ENCODE measurements around the gene POC1B.
"Not testable (repeated sequence)": the region's sequence is repeated elsewhere in the genome, so short reads cannot be mapped to it uniquely, and the experiment has no call there.

The POC1B gene

DNA sequence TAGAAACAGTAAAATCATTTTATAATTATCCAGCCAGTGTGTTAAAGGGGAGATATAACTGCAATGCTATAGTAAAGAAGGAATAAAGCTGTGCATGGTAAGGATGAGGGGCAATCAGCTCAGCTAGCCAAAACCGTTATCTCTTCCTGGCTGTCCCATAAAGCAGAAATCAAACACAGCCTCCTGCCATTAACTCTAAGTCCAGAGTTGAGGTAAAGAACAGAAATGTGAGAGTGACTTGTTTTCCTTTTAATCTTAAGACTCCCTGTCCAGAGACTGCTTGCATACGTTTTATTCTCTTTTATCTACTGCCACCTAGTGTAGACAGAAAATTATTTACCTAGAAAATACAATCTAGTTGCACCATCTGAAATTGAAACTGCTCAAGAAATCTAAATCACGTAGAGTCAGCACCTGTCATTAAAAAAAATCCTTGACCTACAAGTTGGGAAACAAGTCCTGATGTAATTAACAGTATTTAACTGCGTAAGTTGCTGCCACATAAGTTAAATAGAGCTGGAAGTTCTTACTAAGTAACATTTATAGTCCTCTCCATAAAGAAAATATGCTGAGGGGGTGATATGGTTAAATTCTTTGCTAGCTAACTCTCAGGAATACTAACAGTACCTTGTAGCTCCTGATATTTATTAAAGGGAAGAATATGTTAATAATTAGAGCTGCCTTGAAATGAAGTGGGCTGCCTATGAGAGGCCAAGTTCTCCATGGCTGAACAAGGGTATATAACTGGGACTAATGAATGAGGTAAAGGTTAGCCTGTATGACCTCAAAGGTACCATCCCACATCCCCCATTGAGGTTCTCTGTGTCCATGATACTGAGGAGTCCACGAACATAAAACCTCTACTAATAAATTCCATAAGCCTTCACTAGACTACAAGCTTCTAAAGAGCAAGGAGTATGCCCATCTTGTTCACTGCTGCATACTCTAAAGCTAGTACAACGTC is 63.9 kb downstream of the POC1B start:
- DNase-seq, result peak; percentile 74

DNA sequence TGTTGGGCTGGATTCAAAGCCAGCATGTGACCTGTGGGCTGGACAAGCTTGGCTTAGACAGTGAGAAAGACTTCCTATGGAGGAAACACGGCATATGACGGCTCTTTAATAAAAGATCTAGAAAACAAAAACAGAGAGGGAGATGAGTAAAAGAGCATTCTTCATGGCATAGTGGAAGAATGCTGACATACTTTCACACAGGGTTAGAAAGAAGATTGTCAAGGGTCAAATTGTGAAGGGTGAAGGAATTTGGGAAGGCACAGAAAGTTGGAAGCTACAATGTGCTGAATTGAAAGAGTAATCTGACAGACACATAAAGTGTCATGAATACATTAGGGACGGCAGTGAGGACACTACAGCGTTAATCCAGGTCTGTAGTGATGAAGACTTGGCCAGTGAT is 64.7 kb downstream of the POC1B start:
- no peak for DNase-seq

DNA sequence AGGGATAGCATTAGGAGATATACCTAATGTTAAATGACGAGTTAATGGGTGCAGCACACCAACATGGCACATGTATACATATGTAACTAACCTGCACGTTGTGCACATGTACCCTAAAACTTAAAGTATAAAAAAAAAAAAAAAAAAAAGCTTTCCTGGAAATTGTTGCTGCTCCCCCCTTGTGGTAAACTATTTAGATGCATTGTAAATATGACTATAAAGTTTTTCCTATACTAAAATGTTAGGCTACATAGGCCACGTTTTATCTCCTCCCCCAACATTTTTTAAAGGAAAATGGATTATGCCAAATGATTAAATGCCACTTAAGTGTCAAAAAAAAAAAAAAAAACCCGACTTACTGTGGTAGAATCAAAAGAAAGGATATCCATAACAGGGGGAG is 66.6 kb downstream of the POC1B start:
- DNase-seq, result not testable (repeated sequence)

DNA sequence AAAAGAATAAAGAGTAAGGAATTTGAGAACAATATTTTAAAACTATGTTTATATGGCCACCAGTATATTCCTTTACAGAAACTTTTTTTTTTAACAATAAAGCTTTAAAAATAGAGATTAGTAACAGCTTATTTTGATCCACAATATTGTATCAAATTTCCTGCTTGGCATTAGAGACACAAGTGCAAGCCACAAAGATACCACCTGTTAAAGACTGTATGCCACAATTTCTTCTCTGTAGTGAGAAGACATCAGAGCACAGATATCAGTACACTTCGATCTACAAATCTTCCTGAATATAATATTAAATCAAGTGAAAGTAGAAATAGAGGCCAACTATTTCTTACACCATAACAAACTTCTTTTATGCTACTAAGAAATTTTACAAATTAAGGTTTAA is 69.3 kb downstream of the POC1B start:
- DNase-seq, result no peak

DNA sequence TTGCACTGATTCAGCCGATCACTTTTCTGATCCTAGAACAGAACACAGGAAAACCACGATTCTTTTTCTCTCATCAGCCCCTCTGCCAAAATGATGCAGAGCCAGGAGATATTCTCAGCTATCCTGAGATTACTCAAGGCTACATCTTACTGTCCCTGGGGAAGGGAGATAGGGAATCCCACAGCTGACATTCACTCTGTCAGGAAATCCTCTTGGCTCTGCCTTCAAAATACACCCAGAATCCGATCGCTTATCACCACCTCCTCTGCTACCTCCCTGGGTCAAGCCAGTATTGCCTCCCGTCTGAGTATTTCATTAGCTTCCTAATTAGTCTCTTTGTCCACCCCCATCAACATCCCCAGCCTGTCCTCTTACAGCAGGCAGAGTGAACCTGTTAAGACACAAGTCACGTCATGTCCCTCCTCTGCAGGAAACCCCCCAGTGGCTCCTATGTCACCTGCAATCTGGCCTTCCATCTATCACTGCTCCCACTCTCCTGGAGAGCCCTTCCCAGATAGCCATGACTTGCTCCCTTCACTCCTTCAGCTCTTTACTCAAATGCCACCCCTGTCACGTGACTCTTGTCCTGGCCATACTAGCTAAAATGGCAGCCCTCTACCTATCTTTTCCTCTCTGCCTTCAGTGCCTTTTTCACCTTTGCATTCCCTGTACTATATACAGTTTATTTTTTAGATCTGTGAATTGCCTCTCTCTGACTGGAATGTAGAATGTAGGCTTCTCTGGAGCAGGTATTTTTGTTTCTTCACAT is 71.6 kb downstream of the POC1B start:
- DNase-seq, result no peak

DNA sequence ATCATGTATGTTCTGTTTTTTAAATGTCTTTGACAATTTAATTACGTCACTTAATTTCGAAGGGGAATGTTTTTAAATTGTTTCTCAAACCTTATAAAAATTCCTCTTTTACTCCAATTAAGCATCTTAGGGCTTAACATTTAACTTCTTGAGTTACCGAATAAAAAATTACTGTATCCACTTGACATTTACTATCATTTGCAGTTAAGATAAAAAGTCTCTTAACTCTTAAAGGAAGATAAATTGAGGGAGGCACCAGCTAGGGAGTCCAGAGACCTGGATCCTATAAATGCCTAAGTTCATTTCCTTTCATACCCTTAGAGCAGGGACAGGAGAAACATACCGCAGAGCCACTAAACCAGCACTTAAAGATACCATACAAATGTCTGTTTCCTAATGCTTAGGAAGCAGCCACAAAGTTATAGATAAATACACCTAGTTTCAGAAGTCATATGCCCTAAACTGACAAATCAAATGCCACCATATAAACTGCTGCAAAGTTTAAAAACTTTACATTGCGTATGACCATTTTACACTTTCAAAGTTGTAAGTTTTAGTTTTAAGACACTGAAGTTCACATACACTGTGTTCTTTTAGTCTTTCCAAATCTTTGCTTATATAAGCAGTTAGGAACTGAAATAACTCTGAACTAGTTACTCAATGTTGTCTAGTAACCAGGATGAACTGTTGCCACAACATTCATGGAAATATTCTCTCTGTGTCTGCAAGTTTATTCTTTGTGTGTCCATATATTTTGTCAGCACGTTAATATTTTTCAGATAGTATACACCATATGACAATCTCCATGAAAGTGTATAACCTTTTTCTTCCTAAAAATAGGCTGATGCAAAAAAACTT is 72.5 kb downstream of the POC1B start:
- DNase-seq, result no peak

DNA sequence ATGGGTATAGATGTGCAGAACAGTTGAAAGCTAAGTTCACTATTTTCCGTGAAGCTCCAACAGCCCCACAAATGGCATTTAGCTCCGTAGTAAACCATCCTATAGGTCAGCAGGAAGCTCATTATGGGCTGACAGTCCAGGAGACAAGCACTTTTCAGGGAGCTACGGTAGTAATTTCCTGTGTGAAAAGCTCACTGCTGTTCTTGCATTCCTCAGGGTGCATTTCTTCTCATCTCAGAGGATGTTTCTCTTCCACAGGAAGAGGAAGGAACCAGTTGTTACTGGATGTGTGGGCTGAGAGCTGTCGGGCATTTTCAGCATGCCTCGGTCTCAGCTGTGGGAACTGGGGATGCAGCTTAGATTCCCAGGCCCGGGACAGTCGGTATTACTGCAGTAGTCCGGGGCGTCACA is 74.0 kb downstream of the POC1B start:
- DNase-seq, result no peak

DNA sequence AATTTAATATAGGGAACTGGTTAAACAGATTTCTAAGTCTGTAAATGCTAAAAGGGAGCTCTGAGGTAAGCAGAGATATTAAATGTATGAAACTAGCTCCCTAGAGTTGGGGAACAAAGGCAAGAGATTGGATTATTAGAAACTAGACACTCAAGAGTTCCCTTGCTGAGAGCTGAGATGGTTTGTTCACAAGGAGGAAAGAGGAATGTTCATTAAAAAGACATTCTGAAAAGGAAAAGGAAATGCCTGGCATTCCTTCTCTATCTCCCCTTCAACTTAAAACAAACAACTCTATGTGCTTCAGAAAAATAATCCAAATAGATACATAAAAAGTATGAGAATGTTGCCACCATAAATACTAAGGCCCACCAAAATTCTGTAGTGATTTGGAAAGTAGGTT is 74.9 kb downstream of the POC1B start:
- no peak for DNase-seq

DNA sequence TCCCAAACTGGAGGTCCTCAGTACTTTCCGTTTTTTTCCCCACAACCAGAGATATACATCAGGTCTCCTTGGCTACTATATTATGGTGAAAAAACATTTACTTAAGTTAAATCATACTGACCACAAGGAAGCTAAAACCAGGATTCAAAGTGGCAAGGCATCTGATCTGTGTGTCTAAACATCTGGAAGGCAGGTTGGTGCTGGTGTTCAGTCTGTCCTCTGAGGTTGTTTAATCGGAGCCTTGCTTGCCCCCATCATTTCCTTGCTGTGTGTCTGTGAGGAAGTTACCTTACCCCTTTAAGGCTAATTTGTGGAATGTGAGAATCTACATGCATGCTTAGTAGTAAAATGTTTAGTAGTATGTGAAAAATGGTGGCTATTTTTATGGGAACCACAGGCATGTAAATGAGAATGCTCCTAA is 76.9 kb downstream of the POC1B start:
- no peak for DNase-seq

DNA sequence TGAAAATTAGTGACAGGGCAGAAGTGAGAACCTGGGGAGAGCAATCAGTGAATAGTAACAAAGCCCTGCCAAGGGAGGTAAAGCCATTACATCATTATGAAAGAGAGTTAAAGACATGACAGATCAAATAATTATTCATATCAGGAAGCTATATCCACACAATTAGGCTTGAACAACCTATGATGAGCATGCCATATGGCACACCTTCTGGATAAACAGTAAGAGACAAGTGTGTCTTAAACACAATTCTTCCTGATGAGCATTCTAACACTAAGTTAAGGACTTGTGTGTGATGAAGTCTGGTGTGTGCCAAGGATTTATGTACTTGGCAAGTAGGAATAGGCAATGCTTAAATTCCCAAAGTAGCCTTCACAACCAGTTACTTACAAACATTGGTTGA is 77.3 kb downstream of the POC1B start:
- DNase-seq, result no peak

DNA sequence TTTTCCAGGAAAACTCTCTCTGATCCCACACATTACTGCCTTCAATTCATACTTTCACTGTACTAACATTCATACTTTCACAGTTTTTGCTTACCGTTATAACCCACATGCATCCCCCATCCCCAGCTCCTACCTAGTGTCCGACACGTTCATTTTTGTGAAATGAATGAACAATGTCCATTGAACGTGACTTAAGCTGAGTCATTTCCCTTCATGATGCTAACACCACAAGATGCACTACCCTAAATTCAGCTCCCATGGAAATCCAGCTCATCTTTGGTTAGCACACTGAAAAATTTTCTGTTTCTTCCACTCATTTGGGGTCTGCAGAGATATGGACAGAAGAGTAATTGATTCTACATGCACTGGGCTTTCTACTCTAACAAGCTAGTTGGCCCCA is 85.9 kb downstream of the POC1B start:
- no peak for DNase-seq

DNA sequence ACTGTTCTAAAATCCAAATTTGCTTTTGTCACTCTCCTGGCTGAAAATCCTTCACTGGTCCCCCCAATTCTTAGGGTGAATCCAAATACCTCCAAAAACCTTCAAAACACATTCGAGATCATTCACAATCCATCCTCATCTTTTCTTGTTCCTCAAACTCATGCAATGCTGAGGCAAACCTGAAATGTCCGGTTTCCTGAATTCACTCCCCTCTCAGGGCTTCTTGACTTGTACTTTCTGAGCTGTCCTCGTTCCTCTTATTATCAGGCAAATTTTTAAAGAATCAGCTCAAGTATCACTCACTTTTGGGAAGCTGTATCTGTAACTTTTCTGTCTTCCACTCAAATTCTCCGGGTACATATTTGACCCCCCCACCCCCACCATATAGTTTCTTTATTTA is 88.6 kb downstream of the POC1B start:
- DNase-seq, result no peak

DNA sequence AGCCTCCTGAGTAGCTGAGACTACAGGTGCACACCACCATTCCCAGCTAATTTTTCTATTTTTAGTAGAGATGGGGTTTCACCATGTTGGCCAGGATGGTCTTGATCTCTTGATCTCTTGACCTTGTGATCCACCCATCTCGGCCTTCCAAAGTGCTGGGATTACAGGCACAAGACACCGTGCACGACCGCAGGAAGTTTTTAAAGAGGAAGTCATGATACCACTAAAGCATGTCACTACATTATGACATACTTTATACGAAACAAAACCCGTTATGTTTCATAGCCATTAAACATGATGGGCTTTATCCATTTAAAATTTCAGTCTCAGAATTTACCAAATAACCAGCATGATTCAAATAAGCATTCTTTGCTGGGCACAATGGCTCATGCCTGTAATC is 89.8 kb downstream of the POC1B start:
- DNase-seq, result no peak

DNA sequence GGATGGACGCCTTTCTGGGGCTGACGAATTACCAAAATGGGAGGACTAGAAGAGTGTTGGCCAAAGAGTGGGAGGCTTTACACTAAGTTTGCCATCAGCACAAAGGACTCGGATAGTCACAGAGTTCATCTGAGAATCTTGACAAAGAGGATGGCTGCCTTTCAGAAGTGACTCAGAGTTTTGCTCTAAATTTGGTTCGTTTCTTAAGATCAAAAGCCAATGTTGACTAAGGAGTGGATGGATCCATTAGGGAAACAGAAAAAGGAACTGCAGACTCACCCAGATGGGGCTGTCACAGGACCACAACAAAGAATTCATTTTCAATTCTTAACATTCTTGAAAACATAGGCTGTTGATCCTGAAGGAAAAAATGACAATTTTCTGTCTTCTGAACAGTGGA is 92.2 kb downstream of the POC1B start:
- no peak for DNase-seq

DNA sequence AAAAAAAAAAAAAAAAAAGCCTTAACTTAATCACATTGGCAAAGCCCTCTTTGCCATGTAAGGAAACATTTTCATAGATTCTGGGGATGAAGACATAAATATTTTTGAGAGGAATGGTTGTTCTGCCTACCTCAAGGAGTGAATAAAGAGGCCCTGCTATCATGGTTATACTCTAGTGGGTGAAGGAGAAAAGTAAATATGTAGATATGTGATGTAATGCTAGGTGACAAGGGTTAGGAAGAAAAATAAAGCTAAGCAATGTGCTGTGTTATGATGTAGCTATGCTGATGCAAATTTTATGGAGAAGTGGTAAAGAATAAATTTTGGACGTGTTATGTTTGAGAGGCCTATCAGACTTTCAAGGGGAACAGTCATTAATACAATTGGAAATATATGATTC is 93.5 kb downstream of the POC1B start:
- DNase-seq, result no peak

DNA sequence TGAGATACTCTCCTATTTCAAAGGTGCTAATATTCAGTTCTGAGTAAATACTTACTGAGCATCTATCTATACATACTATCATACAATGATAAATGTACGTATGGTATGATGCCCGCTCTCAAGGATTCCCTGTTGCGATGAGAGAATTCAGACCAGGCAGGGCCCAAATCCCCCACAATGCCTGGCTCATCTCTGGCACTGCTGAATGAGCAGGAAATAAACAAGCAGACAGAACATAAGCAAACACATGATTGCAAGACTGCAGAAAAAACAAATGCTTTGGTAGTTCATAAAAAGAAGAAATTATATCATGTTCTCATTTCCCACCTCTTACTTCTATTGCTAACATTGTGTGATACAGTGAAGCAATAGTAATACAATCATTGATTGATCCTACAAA is 96.3 kb downstream of the POC1B start:
- DNase-seq, result no peak

DNA sequence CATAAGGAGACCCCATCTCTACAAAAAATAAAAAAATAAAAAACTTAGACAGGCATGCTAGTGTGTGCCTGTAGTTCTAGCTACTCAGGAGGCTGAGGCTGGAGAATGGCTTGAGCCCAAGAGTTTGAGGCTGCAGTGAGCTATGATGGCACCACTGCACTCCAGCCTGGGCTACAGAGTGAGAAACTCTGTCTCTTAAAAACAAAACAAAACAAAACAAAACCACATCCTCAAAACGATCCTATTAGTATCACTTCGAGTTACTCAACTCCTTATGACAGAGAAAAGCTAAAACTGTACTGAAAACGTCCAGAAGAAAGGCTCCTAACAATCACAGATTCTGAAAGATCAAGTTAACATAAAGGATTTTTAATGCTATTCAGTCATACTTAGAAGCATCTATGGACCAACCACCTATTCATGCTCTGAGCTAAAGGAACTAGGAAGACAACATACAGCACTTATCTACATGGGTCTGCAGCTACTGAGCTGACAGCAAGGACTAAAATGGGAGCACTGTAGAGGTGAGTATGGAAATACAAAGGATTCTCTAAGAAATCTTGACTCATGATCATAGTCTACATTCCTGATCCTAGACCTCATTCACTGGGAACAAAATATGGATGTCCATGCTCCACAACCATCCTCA is 98.2 kb downstream of the POC1B start:
- DNase-seq, result no peak

DNA sequence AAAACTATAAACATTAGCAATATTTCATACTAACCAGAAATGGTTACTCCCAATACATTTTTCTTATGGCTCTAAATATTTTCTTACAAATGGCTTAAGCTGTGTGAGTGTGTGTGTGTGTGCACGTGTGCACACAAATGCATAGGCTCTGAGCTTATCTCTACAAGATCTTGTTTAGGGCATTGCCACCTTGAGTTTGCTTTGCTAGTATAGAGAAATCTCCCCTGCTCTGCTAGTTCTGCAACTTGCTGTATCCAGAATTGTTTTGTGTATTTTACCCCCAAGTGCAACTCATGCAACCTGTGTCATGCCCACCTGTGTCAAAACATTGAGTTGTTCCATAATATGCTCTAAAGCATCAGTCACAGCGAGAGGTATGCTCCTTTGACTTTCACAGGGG is 101.0 kb downstream of the POC1B start:
- DNase-seq, result no peak

DNA sequence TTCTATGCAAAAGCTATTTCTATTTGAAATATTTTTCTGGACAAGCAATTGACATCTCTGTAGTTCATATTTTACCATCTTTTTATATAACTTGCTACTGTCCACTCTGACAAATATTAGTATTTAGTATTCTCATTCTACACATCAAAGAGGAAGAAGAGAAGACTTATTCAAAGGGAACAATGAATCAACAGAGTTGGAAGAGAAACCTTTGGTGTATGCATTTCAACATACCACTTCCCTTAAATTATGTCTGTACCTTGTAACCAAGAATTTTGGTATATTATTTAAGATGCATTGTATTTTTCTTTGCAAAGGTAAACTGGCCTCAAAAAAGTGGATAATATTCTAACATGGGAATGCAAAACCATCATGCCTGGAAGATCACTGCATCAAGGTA is 101.5 kb downstream of the POC1B start:
- DNase-seq, result no peak

DNA sequence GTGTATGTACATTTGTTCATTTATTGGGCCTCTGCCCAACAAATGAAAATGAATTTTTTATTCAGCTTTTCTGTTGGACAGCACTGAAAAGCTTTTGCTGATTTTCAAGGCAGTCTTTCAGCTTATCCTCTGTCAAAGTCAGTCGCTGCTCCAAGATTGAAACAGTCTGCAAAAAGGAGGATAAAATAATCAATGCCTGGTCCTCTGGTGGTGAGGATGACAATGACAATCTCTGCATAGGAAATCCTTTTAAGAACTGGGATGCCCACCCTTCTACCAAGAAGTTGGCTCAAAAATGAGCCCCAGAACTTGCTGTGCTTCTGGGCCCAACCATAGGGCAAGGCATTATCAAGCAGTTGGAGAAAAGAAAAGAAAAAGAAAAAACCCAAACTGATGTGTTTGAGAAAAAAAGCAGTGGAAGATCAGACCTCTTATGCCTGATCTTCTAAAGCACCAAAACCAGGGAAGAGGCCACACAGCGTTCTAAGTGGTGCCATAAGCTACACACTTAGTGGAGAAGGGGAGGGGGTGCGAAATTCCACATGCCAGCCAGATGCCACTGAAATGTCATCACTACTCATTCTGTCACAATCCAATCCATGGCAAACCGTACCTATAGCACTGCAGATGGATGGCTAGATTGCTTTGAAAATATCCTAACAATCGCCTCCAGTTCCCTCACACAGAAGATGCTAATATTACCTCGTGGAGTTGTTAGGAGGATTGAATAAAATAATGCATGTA is 104.6 kb downstream of the POC1B start:
- no peak for DNase-seq

DNA sequence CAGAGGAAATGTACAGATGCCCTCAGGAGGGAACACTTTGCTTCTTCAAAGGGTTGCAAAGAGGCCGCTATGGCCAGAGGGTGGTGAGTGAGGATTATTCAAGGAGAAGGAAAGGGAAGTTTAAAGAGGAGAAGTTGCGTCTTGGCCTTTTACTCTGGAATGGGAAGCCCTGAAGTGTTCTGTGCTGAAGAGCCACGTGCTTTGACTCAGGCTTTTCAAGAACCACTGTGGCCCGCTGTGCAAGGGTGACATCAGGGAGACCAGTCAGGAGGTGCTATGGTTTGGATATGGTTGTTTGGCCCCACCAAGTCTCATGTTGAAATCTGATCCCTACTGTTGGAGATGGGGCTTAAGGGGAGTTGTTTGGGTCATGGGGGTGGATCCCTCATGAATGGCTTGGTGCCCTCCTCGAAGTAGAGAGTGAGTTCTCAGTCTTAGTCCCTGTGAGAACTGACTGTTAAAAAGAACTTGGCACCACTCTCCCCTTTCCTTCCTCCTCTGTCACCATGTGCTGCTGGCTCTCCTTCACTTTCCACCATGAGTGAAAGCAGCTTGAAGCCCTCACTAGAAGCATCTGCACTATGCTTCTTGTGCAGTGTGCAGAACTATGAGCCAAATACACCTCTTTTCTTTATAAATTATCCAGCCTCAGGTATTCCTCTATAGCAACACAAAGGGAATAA is 107.5 kb downstream of the POC1B start:
- DNase-seq, result no peak

Measured in amniotic stem cell (primary cell).